ENCODE results near the gene TTLL11. TPM values are rescaled to one million over a fixed set of nuclear protein-coding genes. Genes with fewer than 3 reads are reported as not detected.

TTLL11 gene
- total RNA-seq, 1 experiment from 2014 or later: 7.0 TPM

- Histone ChIP-seq H3K36me3 (ENCODE audit: low read depth, low read length) (no peaks in the 10 kb centered on the region), H3K9me2 (replicated peaks; ENCODE audit: low read length) (no peaks in the 10 kb centered on the region), H3F3A (ENCODE audit: low read length, unreplicated experiment) (no peaks in the 10 kb centered on the region), H3K27me3 (ENCODE audit: low read length) (no peaks in the 10 kb centered on the region), H3K9ac (ENCODE audit: low read length) (no peak overlapping the region), H3K79me2 (ENCODE audit: low read length) (no peaks in the 10 kb centered on the region), H3K4me2 (ENCODE audit: low read length) (no peak overlapping the region), H2AFZ (ENCODE audit: low read length) (no peak overlapping the region), H3K4me3 (ENCODE audit: low read length) (no peak overlapping the region), H4K20me1 (ENCODE audit: low read length) (no peaks in the 10 kb centered on the region), H3K4me1 (ENCODE audit: insufficient read depth, low read length) (no peaks in the 10 kb centered on the region), H3K27ac (ENCODE audit: low read length) (no peak overlapping the region), H3K9me3 (ENCODE audit: low read length) (no peaks in the 10 kb centered on the region)
- BruUV-seq (replicated peaks): no TSS peak
- intact Hi-C loops (cut with micrococcal nuclease): no loop called here
- TF ChIP-seq EZH2 (IDR thresholded peaks at IDR 0.05; ENCODE audit: low read length, unreplicated experiment): no peak
- no peak for TF ChIP-seq CTCF (conservative IDR thresholded peaks at IDR 0.05; ENCODE audit: low read depth, low read length)
- TF ChIP-seq EZH2phosphoT487 (IDR thresholded peaks at IDR 0.05; ENCODE audit: borderline replicate concordance, low read length): no peak
- ATAC-seq: no peak
- ChIA-PET CTCF (no interaction called here), POLR2A (ENCODE audit: unreplicated experiment) (no interaction called here)
- no peak for DNase-seq
Measured at GRCh38 chr9:121878271-121878822, 214.8 kb downstream of the TTLL11 start.

GRCh38 chr9:121876658-121877271 lies 216.3 kb downstream of the TTLL11 start:
- TF ChIP-seq EZH2phosphoT487 (IDR thresholded peaks at IDR 0.05; ENCODE audit: borderline replicate concordance, low read length) (no peak), CTCF (conservative IDR thresholded peaks at IDR 0.05; ENCODE audit: low read depth, low read length) (no peak), EZH2 (IDR thresholded peaks at IDR 0.05; ENCODE audit: low read length, unreplicated experiment) (no peak)
- ChIA-PET CTCF (no interaction called here), POLR2A (ENCODE audit: unreplicated experiment) (no interaction called here)
- no peaks in the 10 kb centered on the region for H3K79me2 ChIP-seq (ENCODE audit: low read length)
- H3K4me2 ChIP-seq (ENCODE audit: low read length): no peak overlapping the region
- H4K20me1 ChIP-seq (ENCODE audit: low read length): no peaks in the 10 kb centered on the region
- no peak overlapping the region for H3K27ac ChIP-seq (ENCODE audit: low read length)
- H3K9me3 ChIP-seq (ENCODE audit: low read length): no peaks in the 10 kb centered on the region
- ATAC-seq: peak; percentile 64
- H3K9me2 ChIP-seq (replicated peaks; ENCODE audit: low read length): no peaks in the 10 kb centered on the region
- H2AFZ ChIP-seq (ENCODE audit: low read length): no peak overlapping the region
- H3K9ac ChIP-seq (ENCODE audit: low read length): no peak overlapping the region
- H3K36me3 ChIP-seq (ENCODE audit: low read depth, low read length): no peaks in the 10 kb centered on the region
- BruUV-seq (replicated peaks): no TSS peak
- intact Hi-C loops (cut with micrococcal nuclease): no loop called here
- no peaks in the 10 kb centered on the region for H3K27me3 ChIP-seq (ENCODE audit: low read length)
- H3K4me3 ChIP-seq (ENCODE audit: low read length): no peak overlapping the region
- no peaks in the 10 kb centered on the region for H3F3A ChIP-seq (ENCODE audit: low read length, unreplicated experiment)
- H3K4me1 ChIP-seq (ENCODE audit: insufficient read depth, low read length): peaks cover 2% of the 10 kb centered on the region; the same call in 1 of the 2 replicates
- DNase-seq: peak; percentile 25

GRCh38 chr9:121876255-121876654 lies 216.9 kb downstream of the TTLL11 start:
- Histone ChIP-seq H3F3A (ENCODE audit: low read length, unreplicated experiment) (no peaks in the 10 kb centered on the region), H3K9me3 (ENCODE audit: low read length) (no peaks in the 10 kb centered on the region), H4K20me1 (ENCODE audit: low read length) (no peaks in the 10 kb centered on the region), H3K36me3 (ENCODE audit: low read depth, low read length) (no peaks in the 10 kb centered on the region), H3K4me2 (ENCODE audit: low read length) (no peak overlapping the region), H3K4me3 (ENCODE audit: low read length) (no peak overlapping the region), H3K9me2 (replicated peaks; ENCODE audit: low read length) (no peaks in the 10 kb centered on the region), H3K79me2 (ENCODE audit: low read length) (no peaks in the 10 kb centered on the region), H3K9ac (ENCODE audit: low read length) (no peak overlapping the region), H2AFZ (ENCODE audit: low read length) (no peak overlapping the region), H3K27ac (ENCODE audit: low read length) (no peak overlapping the region), H3K4me1 (ENCODE audit: insufficient read depth, low read length) (peaks cover 6% of the 10 kb centered on the region), H3K27me3 (ENCODE audit: low read length) (no peaks in the 10 kb centered on the region)
- ATAC-seq (no peak), DNase-seq (no peak)
- no TSS peak for BruUV-seq (replicated peaks)
- ChIA-PET CTCF (no interaction called here), POLR2A (ENCODE audit: unreplicated experiment) (no interaction called here)
- intact Hi-C loops (cut with micrococcal nuclease): no loop called here
- TF ChIP-seq CTCF (conservative IDR thresholded peaks at IDR 0.05; ENCODE audit: low read depth, low read length) (no peak), EZH2phosphoT487 (IDR thresholded peaks at IDR 0.05; ENCODE audit: borderline replicate concordance, low read length) (no peak), EZH2 (IDR thresholded peaks at IDR 0.05; ENCODE audit: low read length, unreplicated experiment) (no peak)
